ENCODE results near the gene NARS2. TPM values are rescaled to one million over a fixed set of nuclear protein-coding genes. Genes with fewer than 3 reads are reported as not detected.
A peak's percentile ranks its signal among the peaks of the same experiment; 100 is the strongest.

NARS2 gene
- total and polyA plus RNA-seq, 10 of the 15 experiments (the other 5 are each of a cell fraction or from before 2014, with no cell fraction given): 22.2 to 45.3 (median 36.3) TPM

GRCh38 chr11:78574386-78575381 is at the start of gene NARS2 (continued):
- TF ChIP-seq POU2F2 (IDR thresholded peaks at IDR 0.05; ENCODE audit: borderline replicate concordance, low read depth, low read length) (no peak), GATAD2B (conservative IDR thresholded peaks at IDR 0.05; ENCODE audit: low read depth) (peak; percentile 82), TBL1XR1 (IDR thresholded peaks at IDR 0.05; ENCODE audit: low read depth, low read length) (no peak; the same call in 1 of the 2 replicates), TCF3 (IDR thresholded peaks at IDR 0.05; ENCODE audit: borderline replicate concordance, insufficient read depth, low read depth, low read length) (no peak), ESRRA (IDR thresholded peaks at IDR 0.05; ENCODE audit: low read length) (no peak), E2F8 (IDR thresholded peaks at IDR 0.05; ENCODE audit: low read depth, partially characterized antibody) (no peak), BCL11A (IDR thresholded peaks at IDR 0.05; ENCODE audit: low read depth, low read length) (no peak), ZNF274 (IDR thresholded peaks at IDR 0.05; ENCODE audit: insufficient read depth, insufficient read length) (no peak), PML (IDR thresholded peaks at IDR 0.05; ENCODE audit: low read length) (peak; percentile 76; the same call in 1 of the 2 replicates), HSF1 (IDR thresholded peaks at IDR 0.05; ENCODE audit: low read depth, low read length) (no peak), PAX8 (IDR thresholded peaks at IDR 0.05) (no peak), REST (IDR thresholded peaks at IDR 0.05; ENCODE audit: low read depth, low read length) (no peak), USF2 (IDR thresholded peaks at IDR 0.05; ENCODE audit: borderline replicate concordance, low read depth, low read length) (no peak; the same call in 1 of the 2 replicates), FOXK2 (IDR thresholded peaks at IDR 0.05) (peak; percentile 42; the same call in 1 of the 2 replicates), MLLT1 (IDR thresholded peaks at IDR 0.05) (0 out of 2 replicates have a peak, but pooled peaks have one; percentile 46)
